SU-DHL-6 (cell line): Measurements from ENCODE around the gene TBC1D5.

Experiments
- H2AFZ ChIP-seq: fragments of 200-600 bp; sonication (generic); 2 replicates; pipeline ENCODE4 v1.6.1; 2014; ENCODE audit warnings: low read depth, mild to moderate bottlenecking, moderate library complexity, mixed read lengths, antibody characterized with exemption, low read length; ENCODE audit not compliant: severe bottlenecking
- H3F3A ChIP-seq: fragments of 200-600 bp; shearing (Covaris generic); 2 replicates; pipeline ENCODE4 v1.6.0; 2016; ENCODE audit warnings: antibody characterized with exemption, mild to moderate bottlenecking; ENCODE audit not compliant: insufficient read depth
- H3K27ac ChIP-seq: fragments of 200-600 bp; sonication (generic); 2 replicates; pipeline ENCODE4 v1.5.1; 2016; ENCODE audit warnings: low read depth, mild to moderate bottlenecking, low read length, moderate library complexity, mixed read lengths
- H3K27me3 ChIP-seq: fragments of 200-600 bp; sonication (generic), shearing (Covaris generic); 2 replicates; pipeline ENCODE4 v1.6.0; 2014; ENCODE audit warnings: mild to moderate bottlenecking, low read length
- H3K36me3 ChIP-seq: fragments of 200-600 bp; sonication (generic); 2 replicates; pipeline ENCODE4 v1.6.1; 2014; ENCODE audit warnings: mild to moderate bottlenecking, low read length, mixed read lengths
- H3K4me2 ChIP-seq: fragments of 300-600, 200-600 bp; shearing (Covaris generic), sonication (generic); 2 replicates; pipeline ENCODE4 v1.6.0; 2014; ENCODE audit warnings: low read length, low read depth, mild to moderate bottlenecking; ENCODE audit not compliant: poor library complexity, severe bottlenecking
- H3K4me3 ChIP-seq: fragments of 200-600 bp; sonication (generic); 2 replicates; pipeline ENCODE4 v1.5.1; 2014; ENCODE audit warnings: antibody characterized with exemption, low read length, mild to moderate bottlenecking, mixed read lengths; ENCODE audit not compliant: insufficient read depth, poor library complexity, severe bottlenecking
- H3K79me2 ChIP-seq: fragments of 200-600 bp; sonication (generic); 2 replicates; pipeline ENCODE4 v1.6.1; 2014; ENCODE audit warnings: mild to moderate bottlenecking, low read length, moderate library complexity; ENCODE audit not compliant: insufficient read depth
- H3K9ac ChIP-seq: fragments of 200-600 bp; sonication (generic); 2 replicates; pipeline ENCODE4 v1.7.0; 2014; ENCODE audit warnings: mild to moderate bottlenecking, low read length
- H3K9me2 ChIP-seq: fragments of 200-600 bp; sonication (generic); replicated peaks from 2 replicates; pipeline ENCODE4 v1.6.1; 2014; ENCODE audit warnings: low read length; ENCODE audit not compliant: insufficient read depth
- H3K9me3 ChIP-seq: fragments of 200-600 bp; sonication (generic); 2 replicates; pipeline ENCODE4 v1.6.1; 2014; ENCODE audit warnings: low read length, mixed read lengths; ENCODE audit not compliant: insufficient read depth
- H4K20me1 ChIP-seq: fragments of 200-600 bp; sonication (generic); 2 replicates; pipeline ENCODE4 v1.6.1; 2014; ENCODE audit warnings: low read depth, mild to moderate bottlenecking, antibody characterized with exemption, low read length, moderate library complexity, mixed read lengths
- EZH2phosphoT487 ChIP-seq: fragments of 200-600 bp; sonication (generic), shearing (Covaris generic); conservative IDR thresholded peaks from 2 replicates; pipeline ENCODE4 v1.6.1; 2018; ENCODE audit warnings: mild to moderate bottlenecking, antibody characterized with exemption, low read length, moderate library complexity, mixed read lengths
- TF ChIP-seq, protein P1 (sequence below): fragments of 200-600 bp; sonication (generic); IDR thresholded peaks from one replicate; pipeline ENCODE4 v1.5.1; 2017; ENCODE audit warnings: antibody characterized with exemption, mild to moderate bottlenecking, low read length, moderate library complexity; ENCODE audit not compliant: insufficient read depth, poor library complexity, severe bottlenecking

Gene TBC1D5

DNA sequence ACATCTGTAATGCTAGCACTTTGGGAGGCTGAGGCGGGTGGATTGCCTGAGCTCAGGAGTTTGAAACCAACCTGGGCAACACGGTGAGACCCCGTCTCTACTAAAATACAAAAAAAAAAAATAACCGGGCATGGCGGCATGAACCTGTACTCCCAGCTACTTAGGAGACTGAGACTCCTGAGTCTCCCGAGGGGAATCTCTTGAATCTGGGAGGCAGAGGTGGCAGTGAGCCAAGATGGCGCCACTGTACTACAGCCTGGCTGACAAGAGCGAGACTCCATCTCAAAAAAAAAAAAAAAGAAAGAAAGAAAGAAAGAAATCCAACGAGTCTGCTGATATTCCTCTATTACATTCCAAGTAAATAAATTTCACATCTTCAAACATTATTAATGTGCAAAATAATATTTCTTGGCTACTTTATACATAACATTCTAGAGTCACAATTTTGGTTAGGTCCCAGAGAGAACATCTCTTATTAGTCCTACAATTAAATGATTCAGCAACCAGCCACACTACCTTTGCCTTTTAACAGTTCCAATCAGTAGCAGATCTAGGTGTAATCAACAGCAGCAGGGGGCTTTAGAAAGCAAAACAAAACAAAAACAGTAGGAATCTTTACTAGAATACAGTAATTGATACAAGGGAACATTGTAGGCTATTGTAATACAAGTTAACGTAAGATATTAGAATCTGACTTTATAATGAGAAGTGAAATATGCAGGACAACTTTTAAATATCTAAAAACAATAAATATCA lies 195.8 kb downstream of the TBC1D5 start:
- no peaks in the 10 kb centered on the region for H3K36me3 ChIP-seq
- H3K79me2 ChIP-seq, result 0 out of 2 replicates have a peak, but pooled peaks cover 4% of the 10 kb centered on the region
- no peak for TF ChIP-seq EZH2phosphoT487
- TF ChIP-seq, protein P1, sequence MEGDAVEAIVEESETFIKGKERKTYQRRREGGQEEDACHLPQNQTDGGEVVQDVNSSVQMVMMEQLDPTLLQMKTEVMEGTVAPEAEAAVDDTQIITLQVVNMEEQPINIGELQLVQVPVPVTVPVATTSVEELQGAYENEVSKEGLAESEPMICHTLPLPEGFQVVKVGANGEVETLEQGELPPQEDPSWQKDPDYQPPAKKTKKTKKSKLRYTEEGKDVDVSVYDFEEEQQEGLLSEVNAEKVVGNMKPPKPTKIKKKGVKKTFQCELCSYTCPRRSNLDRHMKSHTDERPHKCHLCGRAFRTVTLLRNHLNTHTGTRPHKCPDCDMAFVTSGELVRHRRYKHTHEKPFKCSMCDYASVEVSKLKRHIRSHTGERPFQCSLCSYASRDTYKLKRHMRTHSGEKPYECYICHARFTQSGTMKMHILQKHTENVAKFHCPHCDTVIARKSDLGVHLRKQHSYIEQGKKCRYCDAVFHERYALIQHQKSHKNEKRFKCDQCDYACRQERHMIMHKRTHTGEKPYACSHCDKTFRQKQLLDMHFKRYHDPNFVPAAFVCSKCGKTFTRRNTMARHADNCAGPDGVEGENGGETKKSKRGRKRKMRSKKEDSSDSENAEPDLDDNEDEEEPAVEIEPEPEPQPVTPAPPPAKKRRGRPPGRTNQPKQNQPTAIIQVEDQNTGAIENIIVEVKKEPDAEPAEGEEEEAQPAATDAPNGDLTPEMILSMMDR, result no peak
- no peaks in the 10 kb centered on the region for H3K9me2 ChIP-seq
- peaks cover 1% of the 10 kb centered on the region; the same call in 1 of the 2 replicates for H3F3A ChIP-seq
- no peak overlapping the region for H3K4me3 ChIP-seq
- no peaks in the 10 kb centered on the region for H3K9me3 ChIP-seq
- no peaks in the 10 kb centered on the region for H4K20me1 ChIP-seq
- no peak overlapping the region for H3K27ac ChIP-seq
- H3K27me3 ChIP-seq, result no peaks in the 10 kb centered on the region
- no peak overlapping the region for H2AFZ ChIP-seq
- no peak overlapping the region for H3K9ac ChIP-seq
- no peak overlapping the region for H3K4me2 ChIP-seq

DNA sequence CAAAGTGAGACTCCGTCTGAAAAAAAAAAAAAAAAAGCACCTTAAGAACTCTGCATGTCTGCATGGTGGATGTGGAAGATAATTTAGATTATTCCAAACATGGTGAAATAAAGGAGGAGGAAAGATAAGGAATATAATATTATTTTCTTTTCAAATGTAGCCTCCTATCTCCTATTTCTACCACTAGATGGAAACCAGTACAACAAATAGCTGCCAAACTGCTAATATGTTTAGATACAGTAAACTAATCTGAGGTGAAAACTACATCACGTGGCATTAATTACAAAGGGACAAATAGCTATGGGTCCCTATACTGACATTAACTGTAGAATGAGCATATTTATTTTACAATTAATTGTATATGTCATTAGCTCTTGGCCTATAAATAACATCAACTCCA lies 197.8 kb downstream of the TBC1D5 start:
- Histone ChIP-seq H3F3A (no peaks in the 10 kb centered on the region), H3K9me3 (no peaks in the 10 kb centered on the region), H3K4me2 (no peak overlapping the region), H2AFZ (no peak overlapping the region), H3K27ac (no peak overlapping the region), H3K9me2 (no peaks in the 10 kb centered on the region), H3K36me3 (no peaks in the 10 kb centered on the region), H3K4me3 (no peak overlapping the region), H3K79me2 (no peaks in the 10 kb centered on the region), H4K20me1 (no peaks in the 10 kb centered on the region), H3K27me3 (no peaks in the 10 kb centered on the region), H3K9ac (no peak overlapping the region)
- TF ChIP-seq EZH2phosphoT487, result no peak
- TF ChIP-seq, protein P1, result no peak

DNA sequence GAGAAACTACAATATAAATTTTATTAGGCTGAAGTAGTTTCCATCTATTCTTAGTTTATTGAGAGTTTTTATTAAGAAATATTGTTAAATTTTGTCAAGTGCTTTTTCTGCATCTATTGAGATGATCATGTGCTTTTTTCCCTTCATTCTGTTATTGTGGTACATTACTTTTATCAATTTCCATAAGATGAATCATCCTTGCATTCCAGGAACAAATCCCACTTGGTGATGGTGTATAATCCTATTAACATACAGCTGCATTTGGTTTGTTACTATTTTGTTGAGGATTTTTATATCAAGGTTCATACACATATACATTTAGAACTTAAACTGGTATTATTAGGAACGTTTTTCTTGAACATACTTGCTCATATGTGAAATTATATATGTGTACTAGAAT lies 199.8 kb downstream of the TBC1D5 start:
- Histone ChIP-seq H3K79me2 (no peaks in the 10 kb centered on the region), H3K4me2 (no peak overlapping the region), H3F3A (no peaks in the 10 kb centered on the region), H3K4me3 (no peak overlapping the region), H2AFZ (no peak overlapping the region), H3K9me2 (no peaks in the 10 kb centered on the region), H3K9ac (no peak overlapping the region), H3K27ac (no peak overlapping the region), H3K36me3 (no peaks in the 10 kb centered on the region), H4K20me1 (no peaks in the 10 kb centered on the region), H3K27me3 (no peaks in the 10 kb centered on the region), H3K9me3 (no peaks in the 10 kb centered on the region)
- TF ChIP-seq EZH2phosphoT487, result no peak
- TF ChIP-seq, protein P1, result no peak
